BLaER1 (cell line): ENCODE results near the gene CT45A3.
"Not testable (repeated sequence)": the region's sequence is repeated elsewhere in the genome, so short reads cannot be mapped to it uniquely, and the experiment has no call there.

Source experiments
- H3K27ac ChIP-seq: shearing (Covaris generic); formaldehyde crosslinking; 2 replicates; pipeline ENCODE4 v1.8.1; 2022
- H3K27me3 ChIP-seq: shearing (Covaris generic); formaldehyde crosslinking; 2 replicates; pipeline ENCODE4 v1.8.1; 2022
- H3K36me3 ChIP-seq: shearing (Covaris generic); formaldehyde crosslinking; 2 replicates; pipeline ENCODE4 v1.8.1; 2022
- H3K4me1 ChIP-seq: shearing (Covaris generic); formaldehyde crosslinking; 2 replicates; pipeline ENCODE4 v1.8.1; 2022
- H3K4me2 ChIP-seq: shearing (Covaris generic); formaldehyde crosslinking; 2 replicates; pipeline ENCODE4 v1.8.1; 2022
- H3K4me3 ChIP-seq: shearing (Covaris generic); formaldehyde crosslinking; 2 replicates; pipeline ENCODE4 v1.8.1; 2022
- H3K9ac ChIP-seq: shearing (Covaris generic); formaldehyde crosslinking; 2 replicates; pipeline ENCODE4 v1.8.1; 2022
- H3K9me3 ChIP-seq: shearing (Covaris generic); formaldehyde crosslinking; 2 replicates; pipeline ENCODE4 v1.8.1; 2022
- H4K20me1 ChIP-seq: shearing (Covaris generic); formaldehyde crosslinking; 2 replicates; pipeline ENCODE4 v1.8.1; 2022
- Cebpa-rat ChIP-seq: shearing (Covaris generic); IDR thresholded peaks from 2 replicates; pipeline ENCODE4 v1.8.1; 2022

CT45A3 gene, protein sequence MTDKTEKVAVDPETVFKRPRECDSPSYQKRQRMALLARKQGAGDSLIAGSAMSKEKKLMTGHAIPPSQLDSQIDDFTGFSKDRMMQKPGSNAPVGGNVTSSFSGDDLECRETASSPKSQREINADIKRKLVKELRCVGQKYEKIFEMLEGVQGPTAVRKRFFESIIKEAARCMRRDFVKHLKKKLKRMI

DNA sequence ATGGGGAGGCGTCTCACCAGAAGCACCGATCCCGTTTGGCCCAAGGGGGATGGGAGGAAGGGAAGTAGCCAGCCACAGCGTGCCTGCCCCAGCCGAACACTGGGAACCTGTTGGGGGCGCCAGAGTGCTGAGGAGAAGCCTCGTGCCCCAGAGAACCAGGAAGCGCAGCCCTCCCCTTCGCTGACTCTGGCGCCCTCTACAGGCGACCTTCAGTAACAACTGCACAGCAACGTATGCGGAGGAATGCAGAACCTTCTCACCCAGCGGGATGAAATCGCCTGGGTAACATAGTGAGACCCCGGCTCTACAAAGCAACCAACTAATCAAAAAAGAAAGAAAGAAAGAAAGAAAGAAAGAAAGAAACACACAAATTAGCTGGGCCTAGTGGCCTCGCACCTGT lies at the start of gene CT45A3:
Gene CT45A3, minus strand, starts transcription at position 101 of the 400 bp plus-strand sequence. CDS start 3,747 bp downstream, outside the sequence.
- not testable (repeated sequence) for H3K27ac ChIP-seq, H3K9ac ChIP-seq, H3K36me3 ChIP-seq, H3K9me3 ChIP-seq, H3K27me3 ChIP-seq, H3K4me3 ChIP-seq, H3K4me2 ChIP-seq, H3K4me1 ChIP-seq, H4K20me1 ChIP-seq

DNA sequence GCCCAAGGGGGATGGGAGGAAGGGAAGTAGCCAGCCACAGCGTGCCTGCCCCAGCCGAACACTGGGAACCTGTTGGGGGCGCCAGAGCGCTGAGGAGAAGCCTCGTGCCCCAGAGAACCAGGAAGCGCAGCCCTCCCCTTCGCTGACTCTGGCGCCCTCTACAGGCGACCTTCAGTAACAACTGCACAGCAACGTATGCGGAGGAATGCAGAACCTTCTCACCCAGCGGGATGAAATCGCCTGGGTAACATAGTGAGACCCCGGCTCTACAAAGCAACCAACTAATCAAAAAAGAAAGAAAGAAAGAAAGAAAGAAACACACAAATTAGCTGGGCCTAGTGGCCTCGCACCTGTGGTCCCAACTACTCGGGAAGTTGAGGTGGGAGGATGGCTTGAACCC lies 34.7 kb upstream of the CT45A3 start, which contains the start of gene CT45A6:
Gene CT45A6, minus strand, starts transcription at position 101 of the 400 bp plus-strand sequence. CDS start 3,794 bp downstream, outside the sequence.
- H3K4me2 ChIP-seq, H3K27me3 ChIP-seq, H3K4me3 ChIP-seq, H3K36me3 ChIP-seq, H3K4me1 ChIP-seq, H4K20me1 ChIP-seq, H3K9ac ChIP-seq, H3K27ac ChIP-seq, H3K9me3 ChIP-seq: not testable (repeated sequence)

DNA sequence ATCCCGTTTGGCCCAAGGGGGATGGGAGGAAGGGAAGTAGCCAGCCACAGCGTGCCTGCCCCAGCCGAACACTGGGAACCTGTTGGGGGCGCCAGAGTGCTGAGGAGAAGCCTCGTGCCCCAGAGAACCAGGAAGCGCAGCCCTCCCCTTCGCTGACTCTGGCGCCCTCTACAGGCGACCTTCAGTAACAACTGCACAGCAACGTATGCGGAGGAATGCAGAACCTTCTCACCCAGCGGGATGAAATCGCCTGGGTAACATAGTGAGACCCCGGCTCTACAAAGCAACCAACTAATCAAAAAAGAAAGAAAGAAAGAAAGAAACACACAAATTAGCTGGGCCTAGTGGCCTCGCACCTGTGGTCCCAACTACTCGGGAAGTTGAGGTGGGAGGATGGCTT lies 17.4 kb upstream of the CT45A3 start, which contains the start of gene CT45A5:
Gene CT45A5, minus strand, starts transcription at position 101 of the 400 bp plus-strand sequence. CDS start 3,774 bp downstream, outside the sequence.
- H3K36me3 ChIP-seq, H3K4me1 ChIP-seq, H3K4me2 ChIP-seq, H3K27ac ChIP-seq, H3K27me3 ChIP-seq, H4K20me1 ChIP-seq, H3K9ac ChIP-seq, H3K9me3 ChIP-seq, H3K4me3 ChIP-seq: not testable (repeated sequence)

DNA sequence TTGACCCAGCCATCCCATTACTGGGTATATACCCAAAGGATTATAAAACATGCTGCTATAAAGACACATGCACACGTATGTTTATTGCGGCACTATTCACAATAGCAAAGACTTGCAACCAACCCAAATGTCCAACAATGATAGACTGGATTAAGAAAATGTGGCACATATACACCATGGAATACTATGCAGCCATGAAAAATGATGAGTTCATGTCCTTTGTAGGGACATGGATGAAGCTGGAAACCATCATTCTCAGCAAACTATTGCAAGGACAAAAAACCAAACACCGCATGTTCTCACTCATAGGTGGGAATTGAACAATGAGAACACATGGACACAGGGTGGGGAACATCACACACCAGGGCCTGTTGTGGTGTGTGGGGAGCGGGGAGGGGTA lies 23.3 kb downstream of the CT45A3 start:
- not testable (repeated sequence) for H3K27ac ChIP-seq, H3K4me2 ChIP-seq, H3K4me3 ChIP-seq, H3K9ac ChIP-seq, H3K36me3 ChIP-seq, H4K20me1 ChIP-seq, H3K9me3 ChIP-seq, H3K4me1 ChIP-seq
- peaks cover 52% of the 10 kb centered on the region for H3K27me3 ChIP-seq

DNA sequence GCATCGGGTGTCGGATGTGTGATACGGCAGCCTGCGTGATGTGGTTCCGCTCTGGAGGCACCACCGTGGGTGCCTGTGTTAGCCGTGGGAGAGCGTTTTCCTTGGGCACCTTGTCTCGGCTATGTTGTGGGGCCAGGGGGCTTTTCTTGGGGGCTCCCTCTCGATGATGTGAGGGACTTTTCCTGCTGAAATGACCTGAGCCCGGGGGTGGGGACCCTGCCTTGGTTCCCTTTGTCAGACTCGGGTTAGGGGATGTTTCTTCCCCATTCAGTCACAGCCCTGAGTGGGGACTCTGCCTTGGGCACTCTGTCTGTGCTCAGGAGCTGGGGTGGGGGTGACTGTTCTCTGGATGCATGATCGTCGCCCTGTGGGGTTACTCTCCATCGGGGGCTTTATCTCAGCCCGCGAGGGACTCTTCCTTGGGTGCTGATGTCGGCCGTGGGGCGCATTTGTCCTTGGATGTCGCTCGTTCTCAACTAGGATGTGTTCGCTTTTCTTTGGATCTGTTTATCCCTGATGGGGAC lies 26.7 kb downstream of the CT45A3 start:
- Histone ChIP-seq H3K27ac (no peak overlapping the region), H3K36me3 (no peaks in the 10 kb centered on the region), H3K9me3 (no peaks in the 10 kb centered on the region), H3K4me2 (no peak overlapping the region), H3K9ac (no peak overlapping the region), H3K27me3 (peaks cover 40% of the 10 kb centered on the region), H3K4me1 (no peaks in the 10 kb centered on the region), H3K4me3 (no peak overlapping the region), H4K20me1 (peaks cover 6% of the 10 kb centered on the region; the same call in 1 of the 2 replicates)
- no peak for TF ChIP-seq Cebpa-rat

DNA sequence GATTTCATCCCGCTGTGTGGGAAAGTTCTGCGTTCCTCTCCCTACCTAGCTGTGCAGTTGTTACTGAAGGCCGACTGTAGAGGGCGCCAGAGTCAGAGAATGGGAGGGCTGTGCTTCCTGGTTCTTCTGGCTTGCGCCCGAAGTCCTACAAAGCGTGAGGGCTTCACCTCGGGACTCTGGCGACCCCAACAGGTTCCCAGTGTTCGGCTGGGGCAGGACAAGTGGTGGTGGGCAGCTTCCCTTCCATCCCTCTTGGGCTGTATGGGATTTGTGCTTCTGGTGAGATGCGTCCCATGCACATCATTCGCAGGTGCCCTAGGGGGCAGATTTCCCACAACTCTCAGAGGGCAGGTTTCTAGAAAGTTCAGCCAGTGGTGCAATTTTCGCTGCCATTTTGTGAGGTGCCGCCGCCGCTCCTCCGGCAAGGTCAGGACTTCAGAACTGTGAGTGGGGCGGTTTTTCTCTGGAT lies 27.3 kb downstream of the CT45A3 start:
- H3K27me3 ChIP-seq: peaks cover 40% of the 10 kb centered on the region
- no peaks in the 10 kb centered on the region for H3K36me3 ChIP-seq
- no peak for TF ChIP-seq Cebpa-rat
- H4K20me1 ChIP-seq: peaks cover 6% of the 10 kb centered on the region; the same call in 1 of the 2 replicates
- no peaks in the 10 kb centered on the region for H3K4me1 ChIP-seq
- H3K4me3 ChIP-seq: no peak overlapping the region
- H3K27ac ChIP-seq: no peak overlapping the region
- H3K4me2 ChIP-seq: no peak overlapping the region
- no peaks in the 10 kb centered on the region for H3K9me3 ChIP-seq
- no peak overlapping the region for H3K9ac ChIP-seq

DNA sequence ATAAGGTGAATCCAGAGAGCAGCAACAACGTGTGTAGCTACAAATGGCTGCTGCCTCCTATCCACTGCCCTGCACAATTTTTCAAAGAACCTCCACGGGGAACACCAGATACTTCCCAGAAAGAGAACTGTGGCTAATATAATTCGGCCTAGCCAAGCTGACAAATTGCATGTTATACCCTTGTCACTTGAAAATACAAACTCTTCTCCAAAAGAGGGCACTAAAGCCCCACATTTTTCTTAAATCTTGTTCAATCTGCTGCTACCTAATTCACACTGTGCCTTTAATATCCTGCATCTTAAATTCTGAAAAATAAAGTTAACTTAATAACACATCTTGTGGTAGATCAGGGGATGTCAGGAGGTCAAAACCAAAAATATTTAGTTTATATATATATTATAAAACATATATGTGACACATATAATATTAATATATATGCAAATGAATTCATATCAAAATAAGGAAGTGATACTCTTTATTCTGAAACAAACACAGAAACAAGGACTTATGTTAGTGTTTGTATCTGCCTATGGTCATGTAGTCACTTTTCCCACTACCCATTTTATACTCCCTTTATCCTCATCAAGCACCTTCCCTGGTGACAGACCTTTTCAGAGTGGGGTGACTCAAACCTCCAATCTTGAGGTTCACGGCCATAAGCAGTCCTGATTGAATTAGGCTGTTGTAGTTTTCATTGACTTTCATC lies 30.5 kb downstream of the CT45A3 start:
- no peak overlapping the region for H3K4me3 ChIP-seq
- H3K27ac ChIP-seq: no peak overlapping the region
- no peaks in the 10 kb centered on the region for H3K9me3 ChIP-seq
- H3K4me2 ChIP-seq: no peak overlapping the region
- H3K4me1 ChIP-seq: no peaks in the 10 kb centered on the region
- H3K36me3 ChIP-seq: no peaks in the 10 kb centered on the region
- H4K20me1 ChIP-seq: peaks cover 6% of the 10 kb centered on the region; the same call in 1 of the 2 replicates
- no peak overlapping the region for H3K9ac ChIP-seq
- peaks cover 37% of the 10 kb centered on the region for H3K27me3 ChIP-seq
- no peak for TF ChIP-seq Cebpa-rat

DNA sequence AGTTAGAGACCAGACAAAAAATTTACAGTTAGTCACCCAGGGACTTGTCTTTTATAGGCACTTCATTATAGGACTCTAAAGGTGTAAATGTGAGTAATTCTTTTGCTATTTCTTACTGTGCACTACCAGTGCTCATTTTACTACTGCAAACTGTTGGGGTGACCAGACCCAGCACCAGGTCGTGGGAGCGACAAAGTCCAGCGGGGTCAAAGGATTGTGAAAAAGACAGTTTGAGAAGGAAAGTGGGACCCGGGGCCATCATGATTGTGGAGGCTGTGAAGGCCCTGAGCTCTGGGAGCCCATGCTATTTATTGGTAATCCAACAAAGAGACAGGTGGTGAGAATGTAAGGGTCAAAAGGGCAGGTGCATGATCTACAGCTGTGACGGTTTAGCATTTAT lies 33.3 kb downstream of the CT45A3 start:
- not testable (repeated sequence) for H3K9ac ChIP-seq, H3K4me2 ChIP-seq, H3K4me1 ChIP-seq, H3K36me3 ChIP-seq, H3K27ac ChIP-seq, H3K9me3 ChIP-seq, H3K4me3 ChIP-seq, H4K20me1 ChIP-seq
- peaks cover 18% of the 10 kb centered on the region for H3K27me3 ChIP-seq

DNA sequence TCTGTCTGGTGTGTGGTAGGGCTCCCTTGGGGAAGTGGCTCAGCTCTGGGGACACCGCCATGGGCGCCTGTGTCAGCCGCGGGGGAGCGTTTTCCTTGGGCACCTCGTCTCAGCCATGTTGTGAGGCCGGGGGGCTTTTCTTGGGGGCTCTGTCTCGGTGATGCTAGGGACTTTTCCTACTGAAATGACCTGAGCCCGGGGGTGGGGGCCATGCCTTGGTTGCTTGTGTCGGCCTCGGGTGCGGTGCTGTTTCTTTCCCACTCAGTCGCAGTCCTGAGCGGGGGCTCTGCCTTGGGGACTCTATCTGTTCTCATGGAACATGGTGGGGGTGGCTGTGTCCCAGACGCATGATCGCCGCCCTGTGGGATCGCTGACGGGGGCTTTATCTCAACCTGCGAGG lies 54.2 kb downstream of the CT45A3 start:
- H3K4me3 ChIP-seq: no peak overlapping the region
- no peak for TF ChIP-seq Cebpa-rat
- H3K27ac ChIP-seq: no peak overlapping the region
- no peak overlapping the region for H3K9ac ChIP-seq
- peaks cover 19% of the 10 kb centered on the region for H3K27me3 ChIP-seq
- H3K36me3 ChIP-seq: no peaks in the 10 kb centered on the region
- no peaks in the 10 kb centered on the region for H3K9me3 ChIP-seq
- H3K4me1 ChIP-seq: no peaks in the 10 kb centered on the region
- no peaks in the 10 kb centered on the region for H4K20me1 ChIP-seq
- no peak overlapping the region for H3K4me2 ChIP-seq

DNA sequence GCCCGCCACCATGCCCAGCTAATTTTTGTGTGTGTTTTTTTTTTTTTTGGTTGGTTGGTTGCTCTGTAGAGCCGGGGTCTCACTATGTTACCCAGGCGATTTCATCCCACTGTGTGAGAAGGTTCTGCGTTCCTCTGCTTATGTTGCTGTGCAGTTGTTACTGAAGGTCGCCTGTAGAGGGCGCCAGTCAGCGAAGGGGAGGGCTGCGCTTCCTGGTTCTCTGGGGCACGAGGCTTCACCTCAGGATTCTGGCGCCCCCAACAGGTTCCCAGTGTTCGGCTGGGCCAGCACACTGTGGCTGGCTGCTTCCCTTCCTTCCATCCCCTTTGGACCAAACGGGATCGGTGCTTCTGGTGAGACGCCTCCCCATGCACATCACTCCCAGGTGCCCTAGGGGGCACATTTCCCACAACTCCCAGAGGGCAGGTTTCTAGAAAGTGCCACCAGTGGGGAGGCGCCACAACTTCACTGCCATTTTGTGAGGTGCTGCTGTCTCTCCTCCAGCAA lies 54.8 kb downstream of the CT45A3 start, which contains the start of gene CT45A1:
Gene CT45A1, plus strand, starts transcription at position 457 of the 507 bp plus-strand sequence. CDS start 5,302 bp downstream, outside the sequence.
- not testable (repeated sequence) for H3K4me1 ChIP-seq, H3K4me2 ChIP-seq, H3K9ac ChIP-seq, H3K36me3 ChIP-seq, H4K20me1 ChIP-seq, H3K9me3 ChIP-seq, H3K4me3 ChIP-seq, H3K27ac ChIP-seq
- H3K27me3 ChIP-seq: peaks cover 23% of the 10 kb centered on the region
